ENCODE measurements around the gene FAM76A. TPM values are rescaled to one million over a fixed set of nuclear protein-coding genes. Genes with fewer than 3 reads are reported as not detected.
A peak's percentile ranks its signal among the peaks of the same experiment; 100 is the strongest.
"Not testable (repeated sequence)": the region's sequence is repeated elsewhere in the genome, so short reads cannot be mapped to it uniquely, and the experiment has no call there.

Gene FAM76A
- total RNA-seq (2021) (9.4 and 9.9 TPM in 2 replicates), Bru-seq, nascent RNA (percentile 55 among the genes with signal in this experiment), BruChase-seq, experiment 1, labeled RNA remaining after a 2-hour chase (percentile 58 among the genes with signal in this experiment), BruChase-seq, experiment 2, labeled RNA remaining after a 6-hour chase (percentile 63 among the genes with signal in this experiment)
- long read RNA-seq, partial matches to known transcripts, result 1 of 8 reads
- long read RNA-seq, other reads (novel, unspliced or antisense), result 5 of 8 reads

DNA sequence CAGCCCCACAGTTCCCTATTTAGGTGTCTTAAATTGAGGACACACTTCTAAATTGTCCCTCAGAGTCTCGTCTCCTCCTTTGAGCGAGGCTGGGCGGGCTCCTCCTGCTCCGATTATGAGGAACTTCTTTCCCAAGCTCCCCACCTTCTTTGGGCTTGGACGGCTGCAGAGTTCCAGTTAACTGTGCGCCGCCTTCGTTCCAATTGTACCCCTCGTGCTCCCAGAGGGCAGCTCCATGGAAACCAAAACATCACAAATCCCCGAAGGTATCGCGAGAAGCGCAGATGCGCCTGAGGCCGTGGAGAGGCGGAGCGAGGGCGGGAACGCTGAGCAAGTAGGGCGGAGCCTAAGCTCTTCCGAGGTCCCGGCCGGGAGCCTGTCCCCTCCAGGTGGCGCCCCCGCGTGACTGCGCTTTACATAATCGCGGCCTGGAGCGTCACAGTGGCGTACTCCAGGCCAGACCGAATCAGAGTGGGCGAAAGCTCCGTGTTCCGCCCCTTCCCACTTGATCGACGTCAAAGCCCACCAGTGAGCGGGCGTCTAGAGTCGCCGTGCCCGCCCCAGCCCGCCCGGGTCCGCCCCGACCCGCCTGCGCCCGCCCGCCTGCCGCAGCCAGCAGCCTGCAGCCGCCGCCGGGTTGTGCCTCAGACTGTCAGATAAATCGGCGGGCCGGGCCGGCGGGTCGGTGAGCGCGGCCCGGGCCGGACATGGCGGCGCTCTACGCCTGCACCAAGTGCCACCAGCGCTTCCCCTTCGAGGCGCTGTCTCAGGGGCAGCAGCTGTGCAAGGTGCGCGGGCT is at the start of gene FAM76A:
FAM76A (plus strand) TSS at position 588 of the 799 bp plus-strand sequence; CDS start at position 708, 120 bp downstream.
- Histone ChIP-seq H3K4me3 (peak within 1 kb of the TSS; percentile 68), H4K20me1 (ENCODE audit: insufficient read depth) (no peaks in the 10 kb centered on the region), H3K9me3 (ENCODE audit: insufficient read depth, low read depth) (no peaks in the 10 kb centered on the region), H3K36me3 (ENCODE audit: low read depth) (no peaks in the 10 kb centered on the region), H3K4me1 (replicated peaks; ENCODE audit: insufficient read depth) (no peaks in the 10 kb centered on the region), H3K27ac (peak within 1 kb of the TSS; percentile 12; the same call in 1 of the 2 replicates), H3K27me3 (ENCODE audit: insufficient read depth, low read depth) (no peaks in the 10 kb centered on the region), H3K79me2 (ENCODE audit: low read depth) (no peaks in the 10 kb centered on the region), H2AFZ (peak within 1 kb of the TSS; percentile 97), H3K9me2 (ENCODE audit: insufficient read depth) (no peaks in the 10 kb centered on the region), H3F3A (ENCODE audit: insufficient read depth, low read depth) (no peaks in the 10 kb centered on the region), H3K4me2 (peak within 1 kb of the TSS; percentile 89)
- BruUV-seq (replicated peaks), result no TSS peak
- ChIA-PET POLR2A (ENCODE audit: unreplicated experiment) (interaction anchor here (0.5 to 1.6 kb wide), 11 partner anchors 8 to 1248 kb away, joined by 3 to 9 read pairs (median 6); partner anchors contain the start of genes IFI6, PPP1R8, STX12 and TRNP1), CTCF (interaction anchor here (0.6 to 1.5 kb wide), 9 partner anchors 9 to 1149 kb away, joined by 3 to 14 read pairs (median 3); partner anchors contain the start of genes IFI6 and STX12)
- intact Hi-C loops (cut with micrococcal nuclease; ENCODE audit: unreplicated experiment), result loop anchor here (1.0 kb wide), 1 partner anchor 56 kb away; no protein-coding TSS in a partner anchor
- no peak for TF ChIP-seq EZH2 (IDR thresholded peaks at IDR 0.05; ENCODE audit: low read depth)
- no peak; the same call in 1 of the 2 replicates for TF ChIP-seq CTCF (conservative IDR thresholded peaks at IDR 0.05)
- peak; percentile 89 to 98 for DNase-seq

- no peaks in the 10 kb centered on the region for H3K36me3 ChIP-seq (ENCODE audit: low read depth)
- TF ChIP-seq CTCF (conservative IDR thresholded peaks at IDR 0.05) (no peak), EZH2 (IDR thresholded peaks at IDR 0.05; ENCODE audit: low read depth) (no peak)
- BruUV-seq (replicated peaks), result no TSS peak
- no peaks in the 10 kb centered on the region for H3K79me2 ChIP-seq (ENCODE audit: low read depth)
- peaks cover 4% of the 10 kb centered on the region; the same call in 1 of the 2 replicates for H3K4me1 ChIP-seq (replicated peaks; ENCODE audit: insufficient read depth)
- H3K4me2 ChIP-seq, result no peak overlapping the region
- DNase-seq, result no peak
- H2AFZ ChIP-seq, result no peak overlapping the region
- ChIA-PET CTCF (no interaction called here), POLR2A (ENCODE audit: unreplicated experiment) (no interaction called here)
- H3K27me3 ChIP-seq (ENCODE audit: insufficient read depth, low read depth), result no peaks in the 10 kb centered on the region
- no peak overlapping the region for H3K27ac ChIP-seq
- no peaks in the 10 kb centered on the region for H3K9me2 ChIP-seq (ENCODE audit: insufficient read depth)
- H3K9me3 ChIP-seq (ENCODE audit: insufficient read depth, low read depth), result no peaks in the 10 kb centered on the region
- intact Hi-C loops (cut with micrococcal nuclease; ENCODE audit: unreplicated experiment), result no loop called here
- H3K4me3 ChIP-seq, result no peak overlapping the region
- peaks cover 5% of the 10 kb centered on the region; the same call in 1 of the 2 replicates for H3F3A ChIP-seq (ENCODE audit: insufficient read depth, low read depth)
- H4K20me1 ChIP-seq (ENCODE audit: insufficient read depth), result no peaks in the 10 kb centered on the region
Observed at GRCh38 chr1:27676410-27676809, 49.4 kb upstream of the FAM76A start.

- H3K4me2 ChIP-seq, result no peak overlapping the region
- no peak overlapping the region for H3K27ac ChIP-seq
- ChIA-PET CTCF (interaction anchor here (0.7 kb wide), 1 partner anchor 842 kb away, joined by 10 read pairs; no protein-coding TSS in a partner anchor), POLR2A (ENCODE audit: unreplicated experiment) (no interaction called here)
- H3K4me1 ChIP-seq (replicated peaks; ENCODE audit: insufficient read depth), result 0 out of 2 replicates have a peak, but pooled peaks cover under 1% of the 10 kb centered on the region
- 0 out of 2 replicates have a peak, but pooled peaks cover 2% of the 10 kb centered on the region for H3K9me3 ChIP-seq (ENCODE audit: insufficient read depth, low read depth)
- BruUV-seq (replicated peaks), result no TSS peak
- no peak for DNase-seq
- no peaks in the 10 kb centered on the region for H4K20me1 ChIP-seq (ENCODE audit: insufficient read depth)
- H3K4me3 ChIP-seq, result no peak overlapping the region
- no peaks in the 10 kb centered on the region for H3K36me3 ChIP-seq (ENCODE audit: low read depth)
- intact Hi-C loops (cut with micrococcal nuclease; ENCODE audit: unreplicated experiment), result no loop called here
- no peak overlapping the region for H2AFZ ChIP-seq
- no peaks in the 10 kb centered on the region for H3K79me2 ChIP-seq (ENCODE audit: low read depth)
- H3F3A ChIP-seq (ENCODE audit: insufficient read depth, low read depth), result no peaks in the 10 kb centered on the region
- H3K27me3 ChIP-seq (ENCODE audit: insufficient read depth, low read depth), result no peaks in the 10 kb centered on the region
- H3K9me2 ChIP-seq (ENCODE audit: insufficient read depth), result no peaks in the 10 kb centered on the region
- TF ChIP-seq EZH2 (IDR thresholded peaks at IDR 0.05; ENCODE audit: low read depth), result no peak
- TF ChIP-seq CTCF (conservative IDR thresholded peaks at IDR 0.05), result no peak
Observed at GRCh38 chr1:27678747-27679146, 47.0 kb upstream of the FAM76A start.

DNA sequence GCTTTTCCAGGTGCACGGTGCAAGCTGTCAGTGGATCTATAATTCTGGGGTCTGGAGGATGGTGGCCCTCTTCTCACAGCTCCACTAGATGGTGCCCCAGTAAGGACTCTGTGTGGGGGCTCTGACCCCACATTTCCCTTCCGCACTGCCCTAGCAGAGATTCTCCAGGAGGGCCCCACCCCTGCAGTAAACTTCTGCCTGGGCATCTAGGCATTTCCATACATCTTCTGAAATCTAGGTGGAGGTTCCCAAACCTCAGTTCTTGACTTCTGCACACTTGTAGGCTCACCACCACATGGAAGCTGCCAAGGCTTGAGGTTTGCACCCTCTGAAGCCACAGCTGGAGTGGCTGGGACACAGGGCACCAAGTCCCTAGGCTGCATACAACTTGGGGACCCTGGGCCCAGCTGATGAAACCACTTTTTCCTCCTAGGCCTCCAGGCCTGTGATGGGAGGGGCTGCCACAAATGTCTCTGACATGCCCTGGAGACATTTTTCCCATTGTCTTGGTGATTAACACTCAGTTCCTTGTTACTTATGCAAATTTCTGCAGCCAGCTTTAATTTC is 45.5 kb upstream of the FAM76A start:
- H4K20me1 ChIP-seq (ENCODE audit: insufficient read depth); H3K79me2 ChIP-seq (ENCODE audit: low read depth); H3K9me2 ChIP-seq (ENCODE audit: insufficient read depth); H3K4me1 ChIP-seq (replicated peaks; ENCODE audit: insufficient read depth); H3F3A ChIP-seq (ENCODE audit: insufficient read depth, low read depth); H3K27ac ChIP-seq; BruUV-seq (replicated peaks); H2AFZ ChIP-seq; H3K9me3 ChIP-seq (ENCODE audit: insufficient read depth, low read depth); H3K4me2 ChIP-seq; H3K27me3 ChIP-seq (ENCODE audit: insufficient read depth, low read depth); H3K4me3 ChIP-seq; H3K36me3 ChIP-seq (ENCODE audit: low read depth); intact Hi-C loops (cut with micrococcal nuclease; ENCODE audit: unreplicated experiment); DNase-seq: not testable (repeated sequence)
- ChIA-PET POLR2A (ENCODE audit: unreplicated experiment) (interaction anchor here (0.6 kb wide), 1 partner anchor 39 kb away, joined by 5 read pairs; no protein-coding TSS in a partner anchor), CTCF (interaction anchor here (0.6 kb wide), 2 partner anchors 11 to 708 kb away, joined by 3 to 9 read pairs; no protein-coding TSS in a partner anchor)

Measured in PC-9 (cell line).